ENCODE measurements around the gene TMPRSS2.

DNA sequence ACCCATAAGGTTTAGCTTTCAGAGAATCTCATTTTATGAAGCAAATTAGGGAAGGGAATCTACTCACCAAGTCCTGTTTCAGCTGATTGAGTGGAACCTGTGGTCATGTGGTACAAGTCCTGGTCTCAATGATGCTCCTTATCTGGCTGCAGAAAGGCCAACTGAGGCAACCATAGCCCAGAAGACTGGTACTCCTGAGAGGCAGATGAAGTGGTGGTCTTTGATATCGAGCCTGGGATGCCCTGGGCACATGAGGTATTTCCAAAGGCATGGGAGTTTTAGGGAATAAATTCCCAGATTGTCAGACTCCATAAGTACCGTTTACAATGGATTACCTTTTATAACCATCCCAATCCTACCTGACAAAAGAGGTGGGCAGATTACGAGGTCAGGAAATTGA lies 78.7 kb downstream of the TMPRSS2 start:
- TF ChIP-seq, protein P1, sequence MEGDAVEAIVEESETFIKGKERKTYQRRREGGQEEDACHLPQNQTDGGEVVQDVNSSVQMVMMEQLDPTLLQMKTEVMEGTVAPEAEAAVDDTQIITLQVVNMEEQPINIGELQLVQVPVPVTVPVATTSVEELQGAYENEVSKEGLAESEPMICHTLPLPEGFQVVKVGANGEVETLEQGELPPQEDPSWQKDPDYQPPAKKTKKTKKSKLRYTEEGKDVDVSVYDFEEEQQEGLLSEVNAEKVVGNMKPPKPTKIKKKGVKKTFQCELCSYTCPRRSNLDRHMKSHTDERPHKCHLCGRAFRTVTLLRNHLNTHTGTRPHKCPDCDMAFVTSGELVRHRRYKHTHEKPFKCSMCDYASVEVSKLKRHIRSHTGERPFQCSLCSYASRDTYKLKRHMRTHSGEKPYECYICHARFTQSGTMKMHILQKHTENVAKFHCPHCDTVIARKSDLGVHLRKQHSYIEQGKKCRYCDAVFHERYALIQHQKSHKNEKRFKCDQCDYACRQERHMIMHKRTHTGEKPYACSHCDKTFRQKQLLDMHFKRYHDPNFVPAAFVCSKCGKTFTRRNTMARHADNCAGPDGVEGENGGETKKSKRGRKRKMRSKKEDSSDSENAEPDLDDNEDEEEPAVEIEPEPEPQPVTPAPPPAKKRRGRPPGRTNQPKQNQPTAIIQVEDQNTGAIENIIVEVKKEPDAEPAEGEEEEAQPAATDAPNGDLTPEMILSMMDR (IDR thresholded peaks at IDR 0.05), result no peak
- TF ChIP-seq POLR2A (IDR thresholded peaks at IDR 0.05), result no peak

Measured in Peyer's patch (tissue), 4 donors.